NT2/D1 (cell line): ENCODE results near the gene KISS1R.

ENCODE experiments used
- SUZ12 ChIP-seq: IDR thresholded peaks from 2 replicates; pipeline ENCODE4 v1.6.1; 2011; ENCODE audit not compliant: insufficient read length, insufficient read depth; ENCODE audit errors: extremely low read depth
- YY1 ChIP-seq: IDR thresholded peaks from 2 replicates; pipeline ENCODE4 v1.6.1; 2011; ENCODE audit not compliant: insufficient read length, insufficient read depth

DNA sequence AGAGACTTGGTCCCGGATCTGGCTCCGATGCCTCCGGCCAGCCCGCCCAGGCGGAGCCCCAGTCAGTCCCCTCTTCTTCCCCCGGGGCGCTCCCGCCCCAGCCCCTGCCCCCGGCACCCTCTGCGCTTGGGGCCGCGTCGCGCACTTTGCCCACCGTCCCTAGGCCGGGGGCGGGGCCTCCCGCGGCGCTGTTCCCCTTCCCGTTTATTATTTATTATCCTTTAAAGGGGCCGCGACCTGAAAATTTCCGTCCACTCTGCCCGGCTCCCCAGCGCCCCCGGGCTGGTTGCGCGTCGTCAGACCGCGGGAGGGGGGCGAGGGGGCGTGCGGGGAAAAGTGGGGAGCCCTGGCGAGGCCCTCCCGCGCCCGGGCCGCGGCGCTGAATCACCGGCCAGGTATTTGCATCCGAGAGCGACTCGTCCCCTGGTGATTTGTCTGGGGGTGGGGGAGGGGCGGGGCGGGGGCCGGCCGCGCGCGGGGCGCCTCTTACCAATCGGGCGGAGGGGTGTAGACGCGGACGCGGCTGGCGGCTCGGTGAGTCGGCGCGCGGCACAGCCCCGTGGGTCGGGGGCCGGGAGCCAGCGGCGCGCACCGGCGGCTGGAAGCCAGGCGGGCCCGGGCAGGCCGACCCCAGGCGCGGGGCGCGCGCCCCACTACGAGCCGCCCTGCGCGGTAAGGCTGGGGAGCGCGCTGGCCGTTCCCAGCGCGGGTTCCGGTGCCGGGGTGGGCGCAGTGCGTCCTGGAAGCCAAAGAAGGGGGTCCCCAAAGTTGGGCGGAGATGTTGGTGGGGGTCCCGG, 8.6 kb downstream of the KISS1R start, which contains the start of gene ARID3A:
- no peak for TF ChIP-seq YY1
- TF ChIP-seq SUZ12 = no peak
